Stimulated activated CD4-positive, alpha-beta T cell treated with anti-CD3 and anti-CD28 coated beads, Interleukin-1b, Interleukin-23, amount 100 ng/mL, for 48 hours (primary cell): Measurements from ENCODE around the gene THAP4.

Source experiments
- DNase-seq: peaks from one replicate; pipeline ENCODE4 v3.0.0-alpha.2; 2020

THAP4 gene

GRCh38 chr2:241637795-241638660 is 1.1 kb upstream of the THAP4 start:
- DNase-seq, result peak; percentile 45

- DNase-seq, result peak; percentile 25
Measured at GRCh38 chr2:241636182-241637017, 558 bp downstream of the THAP4 start.

GRCh38 chr2:241635756-241636155 is 1.2 kb downstream of the THAP4 start:
- DNase-seq, result no peak

GRCh38 chr2:241633561-241633960 is 3.4 kb downstream of the THAP4 start:
- no peak for DNase-seq

GRCh38 chr2:241632478-241633325 is 4.3 kb downstream of the THAP4 start:
- DNase-seq, result no peak

GRCh38 chr2:241629762-241630435 is 7.1 kb downstream of the THAP4 start:
- DNase-seq, result no peak

GRCh38 chr2:241627675-241628074 is 9.3 kb downstream of the THAP4 start:
- DNase-seq, result no peak

GRCh38 chr2:241620419-241620769 is 16.6 kb downstream of the THAP4 start:
- DNase-seq, result peak; percentile 91

- peak; percentile 61 for DNase-seq
Measured at GRCh38 chr2:241619597-241620418, 17.1 kb downstream of the THAP4 start.

- no peak for DNase-seq
Measured at GRCh38 chr2:241618829-241619228, 18.1 kb downstream of the THAP4 start.

GRCh38 chr2:241618296-241618805 is 18.6 kb downstream of the THAP4 start:
- no peak for DNase-seq

GRCh38 chr2:241617431-241618154 is 19.4 kb downstream of the THAP4 start:
- no peak for DNase-seq

GRCh38 chr2:241616168-241617125 is 20.5 kb downstream of the THAP4 start:
- DNase-seq, result no peak

- DNase-seq, result no peak
Measured at GRCh38 chr2:241615522-241616052, 21.4 kb downstream of the THAP4 start.

GRCh38 chr2:241615041-241615440 is 21.9 kb downstream of the THAP4 start:
- DNase-seq, result no peak

GRCh38 chr2:241613017-241613780 is 23.8 kb downstream of the THAP4 start:
- DNase-seq, result no peak

- no peak for DNase-seq
Measured at GRCh38 chr2:241612156-241613016, 24.6 kb downstream of the THAP4 start.
